Activated CD4-positive, alpha-beta T cell treated with anti-CD3 and anti-CD28 coated beads for 36 hours (primary cell): Measurements from ENCODE around the gene PERCC1. TPM values are rescaled to one million over a fixed set of nuclear protein-coding genes. Genes with fewer than 3 reads are reported as not detected.
"Not testable (repeated sequence)": the region's sequence is repeated elsewhere in the genome, so short reads cannot be mapped to it uniquely, and the experiment has no call there.

Experiments used
- ATAC-seq: fragments of 200-7000 bp; cut with Tn5 transposase; one replicate; pipeline ENCODE4 v1.10.0; 2021; ENCODE audit warnings: mild to moderate bottlenecking, moderate library complexity
- CTCF ChIA-PET: fragments of 350-600 bp; sonication (Branson Sonifier 250); formaldehyde crosslinking; loops from one replicate; lab custom pipeline; 2021; ENCODE audit warnings: antibody characterized with exemption; lab: Charles Lee
- POLR2A ChIA-PET: fragments of 350-600 bp; sonication (Branson Sonifier 250); formaldehyde crosslinking; loops from one replicate; lab custom pipeline; 2021; ENCODE audit warnings: antibody characterized with exemption, inconsistent platforms; lab: Charles Lee
- DNase-seq: peaks from one replicate; pipeline ENCODE4 v3.0.0-alpha.2; 2020
- H3K27ac Mint-ChIP-seq: one replicate; pipeline ENCODE4 v1.8.0; 2021; ENCODE audit warnings: mixed read lengths
- H3K27me3 Mint-ChIP-seq: one replicate; pipeline ENCODE4 v1.8.0; 2021; ENCODE audit warnings: mixed read lengths
- H3K36me3 Mint-ChIP-seq: one replicate; pipeline ENCODE4 v1.8.0; 2021; ENCODE audit warnings: low read depth, mixed read lengths
- H3K4me1 Mint-ChIP-seq: one replicate; pipeline ENCODE4 v1.8.0; 2021; ENCODE audit warnings: mixed read lengths
- H3K4me3 Mint-ChIP-seq: one replicate; pipeline ENCODE4 v1.8.0; 2021; ENCODE audit warnings: mild to moderate bottlenecking, moderate library complexity, mixed read lengths
- H3K9me3 Mint-ChIP-seq: one replicate; pipeline ENCODE4 v1.8.0; 2021; ENCODE audit warnings: low read depth, mixed read lengths
- intact Hi-C, 2 experiments: fragments of 100-400 bp; cut with DNase I in 1 of 2; cut with micrococcal nuclease in 1 of 2; formaldehyde crosslinking; loops; one replicate each; pipeline versions ENCODE4 v1.14.2 to v1.15.1; 2022 to 2024; cut with DNase I, micrococcal nuclease
- total RNA-seq, 2 experiments: library from RNA; stranded (reverse); gene quantifications; one replicate each; pipeline ENCODE4 v1.2.3, GENCODE V29; 2021

The PERCC1 gene
- total RNA-seq, 2 experiments from 2014 or later, result not detected

DNA sequence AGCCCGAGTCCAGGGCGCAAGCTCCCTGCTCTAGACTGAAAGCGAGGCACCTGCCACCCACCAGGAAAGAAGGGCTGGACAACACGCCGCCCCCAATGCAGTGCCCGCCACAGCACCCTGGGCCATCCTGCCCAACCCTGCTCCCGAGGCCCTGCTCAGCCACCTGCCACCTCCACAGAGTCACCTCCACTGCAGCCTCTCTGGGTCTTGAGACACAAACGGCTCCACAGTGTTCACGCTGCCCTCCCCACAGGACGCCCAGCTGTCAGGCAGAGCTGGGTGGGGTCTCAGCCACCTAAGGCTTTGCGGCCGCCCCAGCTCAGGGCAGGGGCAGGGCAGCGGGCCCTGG lies 34.7 kb downstream of the PERCC1 start:
- CTCF ChIA-PET, result interaction anchor here (0.9 kb wide), 1 partner anchor 36 kb away, joined by 3 read pairs; no protein-coding TSS in a partner anchor
- peaks cover 5% of the 10 kb centered on the region for H3K36me3 Mint-ChIP-seq
- no peak overlapping the region for H3K4me3 Mint-ChIP-seq
- no peaks in the 10 kb centered on the region for H3K27me3 Mint-ChIP-seq
- H3K9me3 Mint-ChIP-seq, result no peaks in the 10 kb centered on the region
- intact Hi-C loops, result no loop called here
- POLR2A ChIA-PET, result no interaction called here
- DNase-seq, result no peak
- H3K27ac Mint-ChIP-seq, result no peak overlapping the region
- H3K4me1 Mint-ChIP-seq, result peaks cover 3% of the 10 kb centered on the region
- no peak for ATAC-seq

DNA sequence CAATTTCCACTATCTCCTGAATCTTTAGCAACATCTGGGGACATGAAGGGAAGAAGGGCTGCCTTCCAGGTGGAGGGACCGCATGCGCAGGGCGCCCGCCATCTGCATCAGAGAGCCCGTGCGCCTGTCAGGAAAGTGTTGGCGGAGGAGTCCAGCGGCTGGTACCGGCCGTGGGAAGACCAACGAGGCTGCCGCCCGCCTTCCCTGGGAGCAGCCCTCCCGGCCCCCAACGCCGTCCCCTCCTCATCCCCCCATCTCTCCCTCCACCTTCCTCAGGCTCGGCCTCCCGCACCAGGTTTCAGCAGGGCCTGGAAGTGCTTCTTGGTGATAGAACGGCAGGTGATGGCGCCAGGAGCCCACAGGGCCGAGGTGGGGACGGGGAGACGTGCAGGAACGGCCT lies 35.2 kb downstream of the PERCC1 start:
- H3K27ac Mint-ChIP-seq, result no peak overlapping the region
- peaks cover 5% of the 10 kb centered on the region for H3K36me3 Mint-ChIP-seq
- H3K4me1 Mint-ChIP-seq, result peaks cover 6% of the 10 kb centered on the region
- ChIA-PET CTCF (interaction anchor here (0.9 kb wide), 1 partner anchor 37 kb away, joined by 3 read pairs; no protein-coding TSS in a partner anchor), POLR2A (no interaction called here)
- H3K9me3 Mint-ChIP-seq, result no peaks in the 10 kb centered on the region
- intact Hi-C loops, result no loop called here
- DNase-seq, result no peak
- no peak for ATAC-seq
- H3K27me3 Mint-ChIP-seq, result no peaks in the 10 kb centered on the region
- no peak overlapping the region for H3K4me3 Mint-ChIP-seq

DNA sequence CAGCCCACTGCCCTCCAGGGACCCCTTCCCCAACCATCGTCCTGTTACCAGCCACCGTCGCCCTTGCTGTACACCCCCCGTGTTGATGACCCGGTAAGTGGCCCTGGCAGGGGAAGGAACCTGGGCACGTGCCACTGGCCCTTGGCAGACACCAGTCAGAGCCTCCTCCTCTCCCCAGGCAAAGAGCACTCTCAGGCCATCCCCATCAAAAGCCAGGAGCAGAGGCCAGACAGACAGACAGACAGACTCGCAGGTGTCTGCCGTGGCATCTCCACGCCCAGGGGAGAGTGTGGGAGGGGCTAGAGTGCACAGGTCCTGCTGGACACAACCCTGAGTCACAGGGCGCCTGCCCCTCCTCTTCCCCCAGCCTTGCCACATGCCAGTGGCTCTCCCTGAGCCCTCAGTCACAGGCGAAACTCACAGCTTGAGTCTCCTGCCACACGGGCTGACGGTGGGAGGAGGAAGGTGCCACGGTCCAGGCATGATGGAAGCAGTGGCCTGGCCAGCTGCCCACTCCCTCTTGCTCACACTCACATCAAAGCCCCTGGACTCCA lies 36.2 kb downstream of the PERCC1 start:
- DNase-seq, result no peak
- no peak overlapping the region for H3K27ac Mint-ChIP-seq
- intact Hi-C loops, result no loop called here
- H3K27me3 Mint-ChIP-seq, result no peaks in the 10 kb centered on the region
- H3K9me3 Mint-ChIP-seq, result no peaks in the 10 kb centered on the region
- no peak overlapping the region for H3K4me3 Mint-ChIP-seq
- H3K36me3 Mint-ChIP-seq, result peaks cover 5% of the 10 kb centered on the region
- ChIA-PET CTCF (no interaction called here), POLR2A (no interaction called here)
- peaks cover 9% of the 10 kb centered on the region for H3K4me1 Mint-ChIP-seq
- no peak for ATAC-seq

DNA sequence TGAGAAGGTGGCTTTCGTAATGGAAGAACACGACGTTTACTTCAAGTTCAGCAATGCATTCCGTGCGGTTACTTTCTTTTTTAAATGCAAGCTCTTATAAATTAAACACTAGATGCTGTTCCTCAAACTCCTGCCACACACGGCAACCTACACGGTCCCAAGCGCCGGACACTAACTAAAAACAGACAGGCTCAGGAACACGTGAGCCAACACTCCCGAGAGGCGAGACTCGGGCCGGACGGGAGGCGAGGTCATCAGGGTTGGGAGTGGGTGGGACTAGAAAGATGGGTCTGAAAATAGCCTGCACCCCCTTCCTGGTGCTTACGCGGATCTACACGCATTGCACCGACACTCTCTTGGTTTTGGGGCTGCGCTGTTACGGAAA lies 37.5 kb downstream of the PERCC1 start:
- no peak overlapping the region for H3K27ac Mint-ChIP-seq
- H3K4me1 Mint-ChIP-seq, result peaks cover 16% of the 10 kb centered on the region
- CTCF ChIA-PET, result no interaction called here

DNA sequence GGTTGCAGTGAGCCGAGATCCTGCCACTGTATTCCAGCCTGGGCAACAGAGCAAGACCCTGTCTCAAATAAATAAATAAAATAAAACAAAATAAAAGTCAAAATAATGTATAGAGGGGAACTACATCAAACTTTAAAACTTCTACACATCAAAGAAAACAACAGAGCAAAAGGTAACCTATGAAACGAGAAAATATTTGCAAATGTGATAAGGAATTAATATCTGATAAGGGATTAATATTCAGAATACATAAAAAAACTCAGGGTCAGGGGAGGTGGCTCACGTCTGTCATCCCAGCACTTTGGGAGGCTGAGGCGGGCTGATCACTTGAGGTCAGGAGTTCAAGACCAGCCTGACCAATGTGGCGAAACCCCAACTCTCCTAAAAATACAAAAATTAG lies 38.3 kb downstream of the PERCC1 start:
- ATAC-seq, POLR2A ChIA-PET, CTCF ChIA-PET, DNase-seq, intact Hi-C loops, H3K36me3 Mint-ChIP-seq, H3K27ac Mint-ChIP-seq, H3K9me3 Mint-ChIP-seq, H3K27me3 Mint-ChIP-seq, H3K4me3 Mint-ChIP-seq: not testable (repeated sequence)
- H3K4me1 Mint-ChIP-seq, result peaks cover 20% of the 10 kb centered on the region

More for the DNA sequence above, 37.5 kb downstream of the PERCC1 start:
- H3K36me3 Mint-ChIP-seq, result no peaks in the 10 kb centered on the region
- no peaks in the 10 kb centered on the region for H3K27me3 Mint-ChIP-seq
- no peaks in the 10 kb centered on the region for H3K9me3 Mint-ChIP-seq
- no peak overlapping the region for H3K4me3 Mint-ChIP-seq
- intact Hi-C loops, result no loop called here
- POLR2A ChIA-PET, result no interaction called here
- DNase-seq (no peak), ATAC-seq (no peak)

DNA sequence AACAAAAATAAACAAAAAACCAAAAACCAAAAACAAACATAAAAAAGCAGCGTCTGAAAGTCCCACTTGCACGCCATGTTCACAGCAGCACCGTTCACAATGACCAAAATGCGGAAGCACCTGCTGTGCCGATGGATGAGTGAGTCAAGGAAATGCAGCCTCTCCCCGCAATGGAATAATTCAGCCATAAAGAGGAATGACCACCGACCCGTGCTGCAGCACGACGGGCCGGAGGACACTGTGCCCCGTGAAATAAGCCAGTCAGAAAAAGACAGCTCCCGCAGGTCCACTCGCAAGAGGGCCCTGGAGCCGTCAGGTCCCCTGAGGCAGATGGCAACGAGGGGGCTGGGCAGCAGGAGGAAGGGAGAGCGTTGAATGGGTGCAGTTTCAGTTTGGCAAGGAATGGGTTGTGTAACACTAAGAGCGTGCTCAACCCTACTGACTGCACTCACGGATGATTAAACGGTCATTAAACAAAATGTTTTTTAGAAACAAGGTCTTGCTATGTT lies 38.9 kb downstream of the PERCC1 start:
- DNase-seq (no peak), ATAC-seq (no peak)
- Mint-ChIP-seq H3K36me3 (no peaks in the 10 kb centered on the region), H3K4me3 (no peak overlapping the region), H3K27me3 (no peaks in the 10 kb centered on the region), H3K4me1 (peaks cover 21% of the 10 kb centered on the region), H3K9me3 (no peaks in the 10 kb centered on the region), H3K27ac (peak overlapping the region; percentile 59)
- intact Hi-C loops, result no loop called here
- ChIA-PET CTCF (no interaction called here), POLR2A (no interaction called here)

DNA sequence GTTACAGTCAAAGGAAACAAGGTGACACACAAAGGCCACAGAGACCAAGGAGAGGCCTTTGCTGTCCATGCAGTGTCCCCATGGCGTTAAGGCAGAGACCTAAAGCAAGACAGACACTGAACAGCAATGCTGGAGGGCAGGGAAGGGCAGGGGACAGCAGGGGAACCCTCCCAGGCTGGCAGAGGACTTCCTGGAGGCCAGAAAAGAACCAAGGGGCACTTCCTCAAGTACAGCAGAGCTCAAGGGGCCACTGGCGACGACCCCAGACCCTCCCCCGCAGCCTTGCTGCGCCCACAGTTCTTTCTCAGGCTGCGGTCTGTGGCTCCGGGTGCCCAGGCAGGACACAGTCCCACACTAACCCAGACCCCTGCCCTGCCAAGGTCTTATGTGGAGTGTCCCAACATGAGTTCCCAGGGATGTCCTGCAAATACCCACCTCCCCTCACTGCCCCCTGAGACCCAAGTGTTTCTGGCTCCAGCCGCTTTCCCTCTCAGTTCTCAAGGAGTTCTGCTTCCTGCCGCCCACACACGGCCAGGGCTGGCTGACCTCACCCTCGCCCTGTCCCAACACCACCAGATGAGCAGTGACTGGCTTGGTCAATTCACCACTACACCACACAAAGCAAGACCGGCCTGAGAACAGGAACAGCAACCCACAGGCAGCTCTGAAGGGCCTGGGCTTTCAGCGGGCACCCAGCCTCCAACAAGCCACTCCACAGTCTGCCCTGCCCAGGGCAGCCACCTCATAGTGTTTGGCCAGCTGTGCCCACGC lies 39.8 kb downstream of the PERCC1 start:
- Mint-ChIP-seq H3K36me3 (no peaks in the 10 kb centered on the region), H3K27me3 (no peaks in the 10 kb centered on the region), H3K27ac (no peak overlapping the region), H3K9me3 (no peaks in the 10 kb centered on the region), H3K4me1 (peaks cover 21% of the 10 kb centered on the region), H3K4me3 (no peak overlapping the region)
- ChIA-PET CTCF (no interaction called here), POLR2A (interaction anchor here (0.6 kb wide), 1 partner anchor 48 kb away, joined by 3 read pairs; no protein-coding TSS in a partner anchor)
- intact Hi-C loops, result no loop called here
- no peak for DNase-seq
- no peak for ATAC-seq

DNA sequence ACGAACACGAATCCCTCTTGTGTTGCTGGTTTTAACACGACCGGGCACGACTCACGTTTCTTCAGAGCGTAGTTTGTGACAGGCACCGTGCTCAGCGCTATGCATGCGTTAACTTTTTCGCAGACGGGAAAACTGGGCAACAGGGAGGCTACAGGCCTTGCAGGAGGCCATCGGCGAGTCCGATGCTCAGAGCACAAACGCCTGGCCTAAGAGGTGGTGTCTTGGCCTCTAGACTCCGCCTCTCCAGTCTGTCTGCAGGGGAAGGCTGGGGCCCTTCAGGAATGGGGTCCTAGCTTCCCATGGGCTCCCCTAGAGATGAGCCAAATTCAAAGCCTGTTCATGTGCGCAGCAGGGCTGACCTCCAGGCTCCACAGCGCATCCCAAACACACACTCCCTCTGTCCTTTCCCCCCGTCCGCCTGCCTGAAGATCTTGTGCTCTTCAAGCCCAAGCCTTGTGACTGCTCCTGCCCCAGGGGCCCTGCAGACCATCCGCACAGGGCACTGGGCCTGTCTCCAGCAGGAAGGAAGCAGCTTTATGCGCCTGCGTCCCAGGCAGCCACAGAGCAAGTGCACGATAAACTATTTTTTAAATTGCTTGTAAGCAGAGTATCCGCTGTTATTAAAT lies 40.8 kb downstream of the PERCC1 start:
- H3K4me1 Mint-ChIP-seq, result peaks cover 25% of the 10 kb centered on the region
- no peaks in the 10 kb centered on the region for H3K9me3 Mint-ChIP-seq
- ATAC-seq, result no peak
- intact Hi-C loops, result no loop called here
- no peaks in the 10 kb centered on the region for H3K36me3 Mint-ChIP-seq
- POLR2A ChIA-PET, result interaction anchor here (0.5 kb wide), 1 partner anchor 9 kb away, joined by 3 read pairs; no protein-coding TSS in a partner anchor
- DNase-seq, result no peak
- CTCF ChIA-PET, result interaction anchor here (0.6 kb wide), 1 partner anchor 23 kb away, joined by 4 read pairs; no protein-coding TSS in a partner anchor
- no peak overlapping the region for H3K4me3 Mint-ChIP-seq
- H3K27ac Mint-ChIP-seq, result no peak overlapping the region
- H3K27me3 Mint-ChIP-seq, result no peaks in the 10 kb centered on the region

DNA sequence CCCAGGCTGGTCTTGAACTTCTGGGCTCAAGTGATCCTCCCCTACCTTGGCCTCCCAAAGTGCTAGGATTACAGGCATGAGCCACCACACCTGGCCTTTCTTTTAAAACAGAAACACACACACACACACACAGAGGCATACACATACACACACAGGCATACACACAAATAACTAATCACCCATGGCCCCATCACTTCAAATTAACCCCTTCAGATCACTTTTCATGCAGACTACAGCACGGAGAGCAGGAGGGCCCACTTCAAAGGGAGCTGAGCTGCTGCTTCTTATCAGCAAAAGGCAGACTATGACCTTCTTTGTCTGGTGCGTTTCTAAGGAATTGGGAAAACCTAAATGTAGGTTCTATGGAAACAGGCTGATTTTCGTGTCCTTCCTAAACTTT lies 42.1 kb downstream of the PERCC1 start:
- ATAC-seq, result no peak
- ChIA-PET POLR2A (no interaction called here), CTCF (interaction anchor here (0.6 kb wide), 1 partner anchor 25 kb away, joined by 3 read pairs; no protein-coding TSS in a partner anchor)

DNA sequence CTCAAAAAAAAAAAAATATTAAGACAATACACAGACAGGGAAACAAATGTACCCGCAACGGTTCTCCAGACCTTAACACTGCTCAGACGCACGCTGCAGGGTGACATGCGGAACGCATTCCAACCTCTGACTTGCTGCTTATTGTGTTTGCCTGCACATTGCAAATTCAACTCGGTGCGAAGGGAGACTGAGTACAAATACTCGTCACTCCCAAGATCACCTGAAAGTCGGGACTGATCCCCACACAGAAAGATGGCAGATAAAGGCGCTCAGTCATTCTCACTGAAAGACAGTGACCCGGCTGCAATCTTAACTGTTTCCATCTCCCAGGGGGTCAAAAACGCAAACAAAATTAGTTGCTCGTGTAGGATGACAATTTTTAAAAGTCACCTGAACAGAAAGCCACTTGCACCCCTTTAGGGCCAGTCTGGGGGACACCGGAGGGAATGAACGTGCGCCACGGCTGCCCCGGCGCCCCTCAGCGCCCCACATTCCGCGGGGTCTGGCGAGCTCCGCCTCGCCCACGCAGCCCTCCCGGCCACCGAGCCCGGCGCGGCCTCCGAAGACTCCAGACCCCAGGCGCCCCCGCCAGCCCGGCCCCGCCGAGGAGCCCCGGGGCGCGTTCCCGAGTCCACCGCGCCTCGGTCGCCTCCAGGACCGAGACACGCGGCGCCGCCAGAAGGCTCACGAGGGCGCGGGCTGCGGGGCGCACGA lies 43.4 kb downstream of the PERCC1 start:
- intact Hi-C loops, result loop anchor here (1.0 to 2.0 kb wide), 5 partner anchors 19 to 204 kb away; partner anchors contain the start of genes CRAMP1 (in 1 of the 2), GNPTG (in 1 of the 2), IFT140 (in 1 of the 2) and JPT2 (in 1 of the 2)
- H3K27me3 Mint-ChIP-seq, result no peaks in the 10 kb centered on the region
- no peaks in the 10 kb centered on the region for H3K36me3 Mint-ChIP-seq
- DNase-seq (no peak), ATAC-seq (no peak)
- H3K9me3 Mint-ChIP-seq, result no peaks in the 10 kb centered on the region
- ChIA-PET CTCF (no interaction called here), POLR2A (no interaction called here)
- no peak overlapping the region for H3K27ac Mint-ChIP-seq
- H3K4me1 Mint-ChIP-seq, result peaks cover 25% of the 10 kb centered on the region
- peak overlapping the region; percentile 73 for H3K4me3 Mint-ChIP-seq

More for the DNA sequence above, 42.1 kb downstream of the PERCC1 start:
- Mint-ChIP-seq H3K9me3 (no peaks in the 10 kb centered on the region), H3K27ac (no peak overlapping the region), H3K4me3 (peak overlapping the region; percentile 17), H3K36me3 (no peaks in the 10 kb centered on the region), H3K4me1 (peaks cover 25% of the 10 kb centered on the region), H3K27me3 (no peaks in the 10 kb centered on the region)
- no peak for DNase-seq
- intact Hi-C loops, result no loop called here
